OCI-LY7 (cell line): ENCODE results near the gene HACE1. TPM values are rescaled to one million over a fixed set of nuclear protein-coding genes. Genes with fewer than 3 reads are reported as not detected.

Experiments used
- BruUV-seq: library from RNA; stranded (reverse); fragments of 400-500 nt; replicated peaks from 2 replicates; lab custom pipeline; 2021; lab: Mats Ljungman, UMichigan
- CTCF ChIA-PET: fragments of 300-600 bp; sonication (Branson Sonifier 250); formaldehyde crosslinking; loops from one replicate; lab custom pipeline; 2022; ENCODE audit warnings: antibody characterized with exemption; ENCODE audit not compliant: unreplicated experiment; lab: Charles Lee
- POLR2A ChIA-PET: fragments of 300-600 bp; sonication (Branson Sonifier 250); formaldehyde crosslinking; loops from one replicate; lab custom pipeline; 2022; ENCODE audit warnings: antibody characterized with exemption; lab: Charles Lee
- DNase-seq: peaks from one replicate; pipeline ENCODE4 v3.0.0-alpha.2; 2015; ENCODE audit warnings: low spot score
- H2AFZ ChIP-seq: fragments of 200-600 bp; sonication (generic), shearing (Covaris generic); 2 replicates; pipeline ENCODE4 v1.6.1; 2014; ENCODE audit warnings: mild to moderate bottlenecking, antibody characterized with exemption, low read length, moderate library complexity
- H3K27ac ChIP-seq: fragments of 200-600 bp; sonication (generic); 2 replicates; pipeline ENCODE4 v1.5.1; 2014; ENCODE audit warnings: mixed run types, low read depth, mild to moderate bottlenecking, moderate library complexity, low read length, inconsistent platforms; ENCODE audit not compliant: poor library complexity, severe bottlenecking
- H3K36me3 ChIP-seq: fragments of 200-600 bp; sonication (generic); 2 replicates; pipeline ENCODE4 v1.6.1; 2014; ENCODE audit warnings: mild to moderate bottlenecking, antibody characterized with exemption, low read length, moderate library complexity, mixed read lengths; ENCODE audit not compliant: insufficient read depth
- H3K4me1 ChIP-seq: fragments of 200-600 bp; sonication (generic); 2 replicates; pipeline ENCODE4 v1.5.1; 2014; ENCODE audit warnings: mild to moderate bottlenecking, low read length; ENCODE audit not compliant: insufficient read depth, poor library complexity, severe bottlenecking
- H3K4me2 ChIP-seq: fragments of 200-600 bp; sonication (generic); 2 replicates; pipeline ENCODE4 v1.6.1; 2014; ENCODE audit warnings: mild to moderate bottlenecking, low read length
- H3K4me3 ChIP-seq: fragments of 200-600 bp; sonication (generic); 2 replicates; pipeline ENCODE4 v1.5.1; 2014; ENCODE audit warnings: mild to moderate bottlenecking, low read depth, low read length; ENCODE audit not compliant: poor library complexity, severe bottlenecking
- H3K79me2 ChIP-seq: fragments of 200-600 bp; sonication (generic); 2 replicates; pipeline ENCODE4 v1.6.1; 2016; ENCODE audit warnings: low read depth, mild to moderate bottlenecking, low read length, moderate library complexity, mixed read lengths; ENCODE audit not compliant: insufficient read depth
- H3K9me2 ChIP-seq: fragments of 200-600 bp; sonication (generic); 2 replicates; pipeline ENCODE4 v1.6.1; 2016; ENCODE audit warnings: mild to moderate bottlenecking, low read length, mixed read lengths; ENCODE audit not compliant: insufficient read depth
- H3K9me3 ChIP-seq: fragments of 200-600 bp; sonication (generic); 2 replicates; pipeline ENCODE4 v1.6.1; 2014; ENCODE audit warnings: mild to moderate bottlenecking, mixed run types, low read length, mixed read lengths
- H4K20me1 ChIP-seq: fragments of 200-600 bp; sonication (generic); 2 replicates; pipeline ENCODE4 v1.6.1; 2014; ENCODE audit warnings: mild to moderate bottlenecking, antibody characterized with exemption, low read length, moderate library complexity, mixed read lengths; ENCODE audit not compliant: insufficient read depth
- EZH2phosphoT487 ChIP-seq: fragments of 200-600 bp; sonication (generic); IDR thresholded peaks from 2 replicates; pipeline ENCODE4 v1.6.1; 2018; ENCODE audit warnings: low read depth, borderline replicate concordance, mild to moderate bottlenecking, mixed run types, antibody characterized with exemption, low read length, moderate library complexity, mixed read lengths
- intact Hi-C: fragments of 100-400 bp; cut with micrococcal nuclease; formaldehyde crosslinking; loops from one replicate; pipeline ENCODE4 v1.10.0; 2022; ENCODE audit not compliant: unreplicated experiment
- total RNA-seq, 2 experiments: library from RNA; depleted of rRNA in 1 of 2; stranded (reverse); fragments of >200 nt in 1 of 2; shearing (Covaris generic) in 1 of 2; gene quantifications; 2 replicates each; pipeline ENCODE4 v1.2.3, GENCODE V29; 2014 to 2022
- TF ChIP-seq, protein P1 (sequence below): fragments of 200-600 bp; sonication (generic); conservative IDR thresholded peaks from 2 replicates; pipeline ENCODE4 v1.5.1; 2014; ENCODE audit warnings: mild to moderate bottlenecking, antibody characterized with exemption, low read length, moderate library complexity, mixed read lengths

HACE1 gene
- total RNA-seq, 2 experiments from 2014 or later = 16.6 to 22.1 TPM

DNA sequence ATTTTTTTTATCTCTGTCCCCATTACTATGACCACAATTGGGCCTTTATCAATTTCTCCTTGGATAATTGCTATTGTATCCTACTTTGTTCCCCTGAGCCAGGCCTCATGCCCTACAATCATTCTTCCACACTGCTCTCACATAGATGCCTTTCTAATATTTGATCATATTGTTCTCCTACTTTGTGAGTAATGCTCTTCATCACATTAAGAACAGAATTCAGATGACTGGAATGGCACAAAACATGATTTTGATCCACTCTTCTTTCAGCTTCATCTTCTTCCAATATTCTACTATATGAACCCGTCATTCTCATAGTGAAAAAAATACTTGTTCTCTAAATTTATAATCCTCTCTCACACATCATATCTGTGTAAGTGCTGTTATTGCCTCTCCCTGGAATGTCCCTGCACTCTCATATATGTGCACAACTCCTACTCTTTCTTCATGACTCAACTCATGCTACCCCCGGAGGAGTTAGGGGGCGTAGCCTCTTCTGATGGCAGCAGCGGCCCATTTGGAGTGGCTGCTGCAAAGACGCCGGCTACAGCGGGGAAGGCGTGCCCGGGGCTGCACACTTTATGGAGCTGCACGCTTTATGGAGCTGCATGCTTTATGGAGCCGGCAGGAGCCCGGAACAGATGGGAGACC is 25.3 kb upstream of the HACE1 start:
- Histone ChIP-seq H3K4me1 (no peaks in the 10 kb centered on the region), H3K9me3 (no peaks in the 10 kb centered on the region), H2AFZ (no peak overlapping the region), H4K20me1 (no peaks in the 10 kb centered on the region), H3K4me2 (no peak overlapping the region), H3K36me3 (no peaks in the 10 kb centered on the region), H3K9me2 (no peaks in the 10 kb centered on the region), H3K4me3 (no peak overlapping the region), H3K27ac (no peak overlapping the region), H3K79me2 (no peaks in the 10 kb centered on the region)
- intact Hi-C loops = no loop called here
- TF ChIP-seq, protein P1, sequence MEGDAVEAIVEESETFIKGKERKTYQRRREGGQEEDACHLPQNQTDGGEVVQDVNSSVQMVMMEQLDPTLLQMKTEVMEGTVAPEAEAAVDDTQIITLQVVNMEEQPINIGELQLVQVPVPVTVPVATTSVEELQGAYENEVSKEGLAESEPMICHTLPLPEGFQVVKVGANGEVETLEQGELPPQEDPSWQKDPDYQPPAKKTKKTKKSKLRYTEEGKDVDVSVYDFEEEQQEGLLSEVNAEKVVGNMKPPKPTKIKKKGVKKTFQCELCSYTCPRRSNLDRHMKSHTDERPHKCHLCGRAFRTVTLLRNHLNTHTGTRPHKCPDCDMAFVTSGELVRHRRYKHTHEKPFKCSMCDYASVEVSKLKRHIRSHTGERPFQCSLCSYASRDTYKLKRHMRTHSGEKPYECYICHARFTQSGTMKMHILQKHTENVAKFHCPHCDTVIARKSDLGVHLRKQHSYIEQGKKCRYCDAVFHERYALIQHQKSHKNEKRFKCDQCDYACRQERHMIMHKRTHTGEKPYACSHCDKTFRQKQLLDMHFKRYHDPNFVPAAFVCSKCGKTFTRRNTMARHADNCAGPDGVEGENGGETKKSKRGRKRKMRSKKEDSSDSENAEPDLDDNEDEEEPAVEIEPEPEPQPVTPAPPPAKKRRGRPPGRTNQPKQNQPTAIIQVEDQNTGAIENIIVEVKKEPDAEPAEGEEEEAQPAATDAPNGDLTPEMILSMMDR = no peak
- no peak for TF ChIP-seq EZH2phosphoT487
- POLR2A ChIA-PET = interaction anchor here (0.6 kb wide), 1 partner anchor 90 kb away, joined by 3 read pairs; no protein-coding TSS in a partner anchor
- CTCF ChIA-PET = no interaction called here
- no peak for DNase-seq
- BruUV-seq = no TSS peak

DNA sequence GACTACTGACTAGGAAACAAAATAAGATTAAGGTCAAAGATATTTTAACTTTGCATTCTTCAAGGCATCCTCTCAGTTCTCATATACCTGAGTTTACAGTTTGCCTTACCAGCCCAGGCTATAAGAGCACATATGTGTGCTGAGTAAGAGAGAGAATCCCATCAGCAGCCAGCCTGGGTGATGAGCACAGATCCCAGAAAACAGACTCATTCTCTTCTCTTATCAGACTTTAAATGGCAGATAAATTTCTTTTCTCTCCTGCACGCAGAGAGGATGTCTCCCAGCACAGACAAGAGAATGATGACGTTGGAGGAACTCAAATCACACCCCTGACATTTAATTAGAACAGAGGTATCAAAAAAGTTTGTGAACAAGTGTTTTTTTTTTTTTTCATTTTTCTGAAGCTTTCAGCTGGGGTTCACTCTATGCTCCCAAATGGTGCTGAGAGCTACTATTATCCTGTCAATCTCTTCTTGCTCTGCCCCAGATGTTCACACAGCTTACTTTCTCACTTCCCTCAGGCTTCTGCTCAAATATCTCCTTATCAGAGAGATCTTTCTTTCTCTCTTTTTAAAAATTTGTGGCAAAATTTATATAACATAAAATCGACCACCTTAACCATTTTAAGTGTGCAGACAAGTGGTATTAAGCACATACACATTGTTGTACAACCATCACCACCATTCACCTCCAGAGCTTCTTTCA is 22.4 kb upstream of the HACE1 start:
- TF ChIP-seq, protein P1 = no peak
- no peak for TF ChIP-seq EZH2phosphoT487
- H3K9me2 ChIP-seq = no peaks in the 10 kb centered on the region
- H3K36me3 ChIP-seq = no peaks in the 10 kb centered on the region
- no peak overlapping the region for H3K27ac ChIP-seq
- POLR2A ChIA-PET = interaction anchor here (0.6 to 0.7 kb wide), 2 partner anchors 9 to 352 kb away, joined by 3 to 4 read pairs; no protein-coding TSS in a partner anchor
- intact Hi-C loops = no loop called here
- H3K4me3 ChIP-seq = no peak overlapping the region
- H3K79me2 ChIP-seq = no peaks in the 10 kb centered on the region
- H3K4me1 ChIP-seq = no peaks in the 10 kb centered on the region
- no peaks in the 10 kb centered on the region for H4K20me1 ChIP-seq
- H3K9me3 ChIP-seq = no peaks in the 10 kb centered on the region
- no peak for DNase-seq
- CTCF ChIA-PET = no interaction called here
- BruUV-seq = no TSS peak
- no peak overlapping the region for H3K4me2 ChIP-seq
- no peak overlapping the region for H2AFZ ChIP-seq

DNA sequence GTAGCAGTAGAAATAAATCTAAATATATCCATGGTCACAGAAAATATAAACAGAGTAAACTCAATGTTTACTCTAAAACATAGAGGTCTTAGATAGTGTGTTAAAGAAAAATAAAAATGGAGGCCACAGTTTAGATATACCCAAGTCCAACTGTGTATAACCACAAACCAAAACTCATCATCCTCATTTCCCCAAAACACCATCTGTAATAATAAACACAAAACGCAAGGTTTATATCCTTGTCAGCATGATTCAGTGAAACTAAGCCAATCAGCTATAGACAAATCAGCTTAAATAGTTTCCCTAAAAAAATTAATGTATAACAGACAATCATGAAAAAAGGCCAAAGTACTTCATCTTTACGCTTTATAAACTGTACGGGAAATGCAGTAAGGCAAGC is 2.7 kb upstream of the HACE1 start:
- H3K9me2 ChIP-seq = no peaks in the 10 kb centered on the region
- CTCF ChIA-PET = no interaction called here
- intact Hi-C loops = no loop called here
- peaks cover 8% of the 10 kb centered on the region; the same call in 1 of the 2 replicates for H3K79me2 ChIP-seq
- no peaks in the 10 kb centered on the region for H4K20me1 ChIP-seq
- no peak overlapping the region for H3K4me3 ChIP-seq
- no peak overlapping the region for H3K4me2 ChIP-seq
- TF ChIP-seq, protein P1 = no peak
- TF ChIP-seq EZH2phosphoT487 = no peak
- peaks cover 8% of the 10 kb centered on the region for H3K4me1 ChIP-seq
- POLR2A ChIA-PET = no interaction called here
- no peak overlapping the region for H2AFZ ChIP-seq
- no peak overlapping the region for H3K27ac ChIP-seq
- no peaks in the 10 kb centered on the region for H3K9me3 ChIP-seq
- DNase-seq = no peak
- H3K36me3 ChIP-seq = no peaks in the 10 kb centered on the region
- BruUV-seq = no TSS peak
